Epidermal melanocyte (primary cell): ENCODE measurements around the gene MBTPS1.

ENCODE experiments used
- DNase-seq: peaks from one replicate; pipeline ENCODE4 v3.0.0; 2011; ENCODE audit warnings: low spot score; ENCODE audit not compliant: insufficient read length

MBTPS1 gene

DNA sequence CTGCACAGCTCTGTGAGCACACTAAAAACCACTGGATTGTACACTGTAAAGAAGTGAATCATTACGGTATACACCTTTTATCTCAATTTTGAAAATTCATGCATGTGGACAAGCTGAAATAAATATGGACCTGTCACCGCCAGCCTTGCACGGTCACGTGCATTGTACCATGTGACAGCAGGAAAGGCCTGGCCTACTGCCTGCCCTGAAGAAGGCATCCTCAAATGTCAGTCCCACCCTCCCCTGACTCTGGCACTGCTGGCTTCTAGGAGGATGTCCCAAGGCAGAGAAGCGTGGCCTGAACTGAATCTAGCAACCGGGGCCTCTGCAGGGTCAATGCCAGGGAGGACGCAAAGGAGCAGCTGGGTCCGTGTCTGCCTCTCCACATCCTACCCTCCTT is 108.8 kb downstream of the MBTPS1 start:
- no peak for DNase-seq

- DNase-seq = no peak
Measured at GRCh38 chr16:84007520-84007919, 109.2 kb downstream of the MBTPS1 start.

- no peak for DNase-seq
Measured at GRCh38 chr16:84005391-84005790, 111.4 kb downstream of the MBTPS1 start.

DNA sequence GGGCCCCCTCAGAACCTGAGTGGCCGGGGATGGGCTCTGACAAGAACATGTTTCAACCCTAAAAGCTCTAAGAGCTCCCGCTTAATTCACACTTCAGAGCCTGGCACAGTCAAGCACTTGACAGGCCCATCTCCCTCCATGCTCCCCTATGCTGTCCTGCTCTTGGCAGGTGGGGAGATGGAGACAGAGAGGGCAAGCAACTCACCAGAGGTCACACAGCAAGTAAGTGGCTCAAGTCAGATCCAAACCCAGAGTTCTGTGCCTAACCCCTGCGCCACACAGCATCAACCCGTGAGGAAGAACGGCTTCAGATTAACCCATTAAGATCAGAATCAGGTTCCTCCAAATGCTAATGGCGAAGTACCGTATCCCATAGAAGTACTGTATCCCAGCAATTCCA is 112.3 kb downstream of the MBTPS1 start:
- DNase-seq = no peak
